Fibroblast of lung (primary cell): Measurements from ENCODE around the gene GPD1L.

Experiments
- EZH2 ChIP-seq: IDR thresholded peaks from 2 replicates; pipeline ENCODE4 v1.5.1; 2012; ENCODE audit warnings: low read length, control low read depth, mild to moderate bottlenecking; ENCODE audit errors: missing control alignments
- TF ChIP-seq, protein P1 (sequence below), 2 donors: IDR thresholded peaks in 1 of 2; conservative IDR thresholded peaks in 1 of 2; 1 replicate in 1 of 2; 2 replicates in 1 of 2; pipeline ENCODE4 v1.5.1; 2011 to 2012; ENCODE audit warnings: low read length in 2 of 2, control low read depth in 1 of 2, inconsistent platforms in 1 of 2, low read depth in 1 of 2, mild to moderate bottlenecking in 1 of 2

DNA sequence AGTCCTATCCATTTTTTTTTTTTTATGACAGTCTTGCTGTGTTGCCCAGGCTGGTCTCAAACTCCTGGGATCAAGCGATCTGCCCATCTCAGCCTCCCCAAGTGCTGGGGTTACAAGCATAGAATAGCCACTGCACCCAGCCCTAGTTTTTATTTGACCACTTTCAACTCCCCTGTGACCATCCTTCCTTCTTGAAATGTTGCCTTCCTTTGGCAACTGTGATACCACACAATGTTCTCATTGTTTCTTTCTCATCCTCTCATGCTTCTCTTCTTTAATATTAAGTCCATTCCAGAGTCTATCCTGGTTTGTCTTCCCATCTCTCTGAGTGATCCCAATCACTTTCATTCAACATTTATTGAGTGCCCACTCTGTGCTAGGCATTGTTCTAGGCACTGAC, 7.9 kb upstream of the GPD1L start:
- TF ChIP-seq, protein P1, sequence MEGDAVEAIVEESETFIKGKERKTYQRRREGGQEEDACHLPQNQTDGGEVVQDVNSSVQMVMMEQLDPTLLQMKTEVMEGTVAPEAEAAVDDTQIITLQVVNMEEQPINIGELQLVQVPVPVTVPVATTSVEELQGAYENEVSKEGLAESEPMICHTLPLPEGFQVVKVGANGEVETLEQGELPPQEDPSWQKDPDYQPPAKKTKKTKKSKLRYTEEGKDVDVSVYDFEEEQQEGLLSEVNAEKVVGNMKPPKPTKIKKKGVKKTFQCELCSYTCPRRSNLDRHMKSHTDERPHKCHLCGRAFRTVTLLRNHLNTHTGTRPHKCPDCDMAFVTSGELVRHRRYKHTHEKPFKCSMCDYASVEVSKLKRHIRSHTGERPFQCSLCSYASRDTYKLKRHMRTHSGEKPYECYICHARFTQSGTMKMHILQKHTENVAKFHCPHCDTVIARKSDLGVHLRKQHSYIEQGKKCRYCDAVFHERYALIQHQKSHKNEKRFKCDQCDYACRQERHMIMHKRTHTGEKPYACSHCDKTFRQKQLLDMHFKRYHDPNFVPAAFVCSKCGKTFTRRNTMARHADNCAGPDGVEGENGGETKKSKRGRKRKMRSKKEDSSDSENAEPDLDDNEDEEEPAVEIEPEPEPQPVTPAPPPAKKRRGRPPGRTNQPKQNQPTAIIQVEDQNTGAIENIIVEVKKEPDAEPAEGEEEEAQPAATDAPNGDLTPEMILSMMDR (conservative IDR thresholded peaks at IDR 0.05 in 1 of 2, IDR thresholded peaks at IDR 0.05 in 1 of 2; ENCODE audit: low read depth in 1 of 2, low read length in 2 of 2) = no peak
- TF ChIP-seq EZH2 = no peak
